Gastroesophageal sphincter (tissue), 3 donors: ENCODE data around the gene RNF212.

ENCODE experiments used
- CTCF ChIP-seq, 4 experiments: fragments of 200-600 bp in 2 of 4; fragments of 450-650 bp in 2 of 4; sonication (generic) in 1 of 4; IDR thresholded peaks; one replicate each; pipeline ENCODE4 v1.5.1; 2017 to 2019; ENCODE audit warnings: antibody characterized with exemption in 4 of 4, mild to moderate bottlenecking in 2 of 4, moderate library complexity in 2 of 4
- POLR2AphosphoS5 ChIP-seq: sonication (generic); formaldehyde crosslinking; IDR thresholded peaks from one replicate; pipeline ENCODE4 v1.6.1; 2017; ENCODE audit warnings: antibody characterized with exemption

DNA sequence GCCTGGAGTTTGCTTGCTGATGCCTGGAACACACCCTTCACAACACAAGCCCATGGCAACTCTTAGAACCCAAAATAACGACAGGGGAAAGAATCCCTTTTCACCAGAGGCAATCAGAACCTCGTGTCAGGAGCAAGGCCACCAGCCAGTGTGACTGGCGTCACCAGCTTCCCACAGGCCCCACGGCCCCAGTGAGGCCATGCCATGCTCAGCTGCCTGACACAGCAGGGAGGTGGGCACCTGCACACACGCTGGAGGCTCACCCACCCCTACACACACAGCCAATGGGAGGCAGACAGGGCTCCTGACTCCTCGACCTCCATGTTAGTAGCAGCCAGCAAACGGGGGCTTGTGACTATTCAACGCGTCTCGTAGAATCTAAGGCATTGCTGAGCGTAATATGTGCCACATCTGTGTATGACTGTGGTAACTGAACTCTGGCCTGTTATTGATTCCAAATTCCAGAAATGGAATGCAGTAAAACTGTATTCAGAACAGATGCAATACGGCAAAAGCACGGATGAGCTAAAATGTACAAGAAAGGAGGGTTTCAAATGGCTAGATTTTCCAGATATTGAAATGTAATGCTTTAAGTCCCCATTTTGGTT, 28.5 kb downstream of the RNF212 start:
- TF ChIP-seq CTCF (IDR thresholded peaks at IDR 0.05) = no peak
- TF ChIP-seq POLR2AphosphoS5 = no peak
